Cardiac septum (tissue), 1 donor: ENCODE results near the gene USP6NL. TPM values are rescaled to one million over a fixed set of nuclear protein-coding genes. Genes with fewer than 3 reads are reported as not detected.

ENCODE experiments used
- DNase-seq: peaks from one replicate; pipeline ENCODE4 v3.0.0-alpha.2; 2020; ENCODE audit warnings: low spot score
- intact Hi-C: fragments of 100-400 bp; cut with DNase I; formaldehyde crosslinking; loops from one replicate; pipeline ENCODE4 v1.14.0; 2022
- total RNA-seq: library from RNA; stranded (reverse); fragmentation: NEBNext Ultra II Directional; extraction: Animal tissue kit (Norgen Biotek cat#: 25700); gene quantifications from one replicate; pipeline ENCODE4 v1.2.1, GENCODE V29; 2021
- donor health status: DM: no; HTN: no; CAD: no.

The USP6NL gene
- total RNA-seq, 1 donor from 2014 or later, result 10.5 TPM

GRCh38 chr10:11528286-11528685 is 83.2 kb downstream of the USP6NL start:
- intact Hi-C loops, result no loop called here

DNA sequence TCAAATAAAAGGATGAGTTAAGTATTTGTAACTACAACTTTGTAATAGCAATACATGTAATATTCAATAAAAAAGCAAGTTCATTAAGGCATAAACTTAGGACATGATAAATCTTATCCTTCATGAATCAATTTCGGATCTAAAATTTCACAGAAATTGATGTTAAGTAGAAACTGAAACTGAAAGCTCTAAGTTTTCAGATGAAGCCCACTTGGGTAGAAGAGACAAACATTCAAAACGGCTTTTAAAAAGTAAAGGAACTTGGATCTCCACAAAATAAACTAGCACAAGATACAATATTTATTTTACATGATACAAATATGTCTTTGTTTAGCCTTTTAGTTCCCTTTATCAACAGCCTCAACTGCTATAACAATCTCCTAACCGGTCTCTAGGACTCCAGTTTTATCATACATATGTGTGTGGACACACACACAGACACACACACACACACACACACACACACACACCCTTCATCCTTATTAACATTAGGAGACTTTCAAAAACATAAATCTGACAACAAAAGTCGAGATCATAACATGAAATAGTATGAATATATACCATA is 83.7 kb downstream of the USP6NL start:
- intact Hi-C loops, result no loop called here
- no peak for DNase-seq

More at GRCh38 chr10:11528286-11528685, 83.2 kb downstream of the USP6NL start:
- DNase-seq, result no peak

DNA sequence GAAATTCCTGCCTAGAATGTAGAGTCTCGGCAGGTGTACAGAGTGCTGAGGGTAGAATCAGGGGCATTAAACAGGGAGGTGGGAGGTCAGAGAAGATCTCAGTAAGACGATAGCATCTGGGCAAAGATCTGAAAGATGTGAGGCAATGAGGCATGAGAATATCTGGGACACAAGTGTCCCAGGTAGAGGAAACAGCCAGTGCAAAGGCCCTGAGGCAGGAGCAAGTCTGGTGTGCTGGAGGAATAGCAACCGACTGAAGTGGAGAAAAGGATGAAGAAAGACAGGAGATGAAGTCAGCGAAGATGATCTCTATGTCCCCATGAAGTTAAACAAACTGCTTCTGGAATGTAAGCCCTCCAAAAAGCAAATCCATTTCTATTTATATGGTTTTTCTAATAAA is 84.4 kb downstream of the USP6NL start:
- intact Hi-C loops, result no loop called here
- no peak for DNase-seq

DNA sequence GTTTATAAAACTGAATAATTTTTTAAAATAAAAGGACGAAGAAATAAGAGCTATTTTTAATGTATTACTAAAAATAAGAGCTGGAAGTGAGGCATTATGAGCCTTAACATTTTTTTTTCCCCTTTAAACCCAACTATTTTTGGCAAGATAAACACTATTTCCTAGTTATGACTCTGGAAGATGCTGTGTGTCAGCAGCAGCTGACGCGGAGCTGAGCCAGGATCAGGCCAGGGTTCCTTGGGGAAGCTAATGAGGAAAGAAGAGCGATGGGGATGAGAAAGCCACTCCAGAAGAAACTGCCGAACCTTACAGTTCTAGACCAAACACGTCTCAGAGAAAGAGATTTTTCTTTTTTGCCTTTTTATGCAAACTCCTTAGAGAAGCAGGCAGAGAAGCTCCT is 85.9 kb downstream of the USP6NL start:
- no peak for DNase-seq
- intact Hi-C loops, result no loop called here

DNA sequence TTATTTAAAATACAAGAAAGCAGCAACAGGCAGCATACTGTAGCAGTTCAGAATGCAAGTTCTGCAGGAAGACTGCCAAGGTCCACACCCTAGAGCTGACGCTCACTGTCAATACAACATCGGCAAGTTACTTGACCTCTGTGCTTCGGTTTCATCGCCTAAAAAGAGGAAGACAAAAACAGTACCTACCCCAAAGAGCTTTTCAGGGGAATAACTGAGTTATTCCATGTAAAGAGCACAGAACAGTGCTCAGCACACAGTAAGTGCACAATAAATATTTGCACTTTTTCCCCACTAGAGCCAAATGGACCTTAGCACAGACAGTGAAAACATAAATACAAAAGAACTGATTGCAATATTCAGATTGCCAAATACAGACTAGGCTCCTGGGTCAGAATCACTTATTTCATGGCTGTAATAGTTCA is 88.6 kb downstream of the USP6NL start:
- DNase-seq, result no peak
- intact Hi-C loops, result loop anchor here (5.0 kb wide), 1 partner anchor 89 kb away; the partner anchor contains the start of gene USP6NL

DNA sequence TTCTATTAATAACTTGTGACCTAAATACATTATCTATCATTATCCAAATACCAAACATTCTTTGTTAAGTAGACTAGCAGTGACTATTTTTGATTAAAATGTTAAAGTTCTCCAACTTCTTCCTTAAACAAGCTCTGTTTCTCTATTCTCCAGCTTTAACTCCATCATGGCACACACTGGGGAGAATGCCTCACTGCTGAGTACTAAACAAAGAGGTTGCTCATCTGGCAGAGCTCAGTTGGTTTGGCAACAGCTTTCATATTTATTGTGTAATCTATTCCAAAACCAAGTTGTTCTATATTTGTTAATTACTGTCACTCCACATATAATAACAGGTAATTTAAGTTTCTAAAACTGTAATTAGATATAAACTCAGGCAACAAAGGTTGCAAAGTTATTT is 89.6 kb downstream of the USP6NL start:
- intact Hi-C loops, result loop anchor here (5.0 kb wide), 1 partner anchor 90 kb away; the partner anchor contains the start of gene USP6NL

DNA sequence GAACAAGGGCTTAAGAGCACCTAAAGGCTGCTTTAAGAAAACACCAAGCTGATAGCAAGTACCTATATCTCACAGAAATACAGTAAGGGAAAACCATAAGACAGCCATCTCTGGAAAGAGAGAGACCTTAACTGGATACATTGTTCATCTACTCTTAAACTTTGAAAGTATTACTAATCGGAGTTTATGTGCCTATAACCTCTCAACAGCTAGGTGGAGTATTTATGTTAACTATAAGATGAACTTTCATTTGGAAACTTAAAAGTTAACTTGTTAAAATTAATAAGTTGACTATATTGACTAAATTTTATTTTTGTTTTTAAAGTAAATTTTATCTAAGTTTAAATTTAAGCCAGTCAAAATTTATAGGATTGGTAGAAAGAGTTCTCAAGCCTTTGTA is 90.6 kb downstream of the USP6NL start:
- intact Hi-C loops, result loop anchor here (5.0 kb wide), 1 partner anchor 91 kb away; the partner anchor contains the start of gene USP6NL
- DNase-seq, result no peak

More for the DNA sequence above, 89.6 kb downstream of the USP6NL start:
- DNase-seq, result no peak

GRCh38 chr10:11517150-11517549 is 94.3 kb downstream of the USP6NL start:
- intact Hi-C loops, result loop anchor here (5.0 kb wide), 1 partner anchor 225 kb away; the partner anchor contains the start of gene ECHDC3
- no peak for DNase-seq

- intact Hi-C loops, result loop anchor here (5.0 kb wide), 1 partner anchor 226 kb away; the partner anchor contains the start of gene ECHDC3
- DNase-seq, result no peak
Measured at GRCh38 chr10:11516431-11516746, 95.1 kb downstream of the USP6NL start.

DNA sequence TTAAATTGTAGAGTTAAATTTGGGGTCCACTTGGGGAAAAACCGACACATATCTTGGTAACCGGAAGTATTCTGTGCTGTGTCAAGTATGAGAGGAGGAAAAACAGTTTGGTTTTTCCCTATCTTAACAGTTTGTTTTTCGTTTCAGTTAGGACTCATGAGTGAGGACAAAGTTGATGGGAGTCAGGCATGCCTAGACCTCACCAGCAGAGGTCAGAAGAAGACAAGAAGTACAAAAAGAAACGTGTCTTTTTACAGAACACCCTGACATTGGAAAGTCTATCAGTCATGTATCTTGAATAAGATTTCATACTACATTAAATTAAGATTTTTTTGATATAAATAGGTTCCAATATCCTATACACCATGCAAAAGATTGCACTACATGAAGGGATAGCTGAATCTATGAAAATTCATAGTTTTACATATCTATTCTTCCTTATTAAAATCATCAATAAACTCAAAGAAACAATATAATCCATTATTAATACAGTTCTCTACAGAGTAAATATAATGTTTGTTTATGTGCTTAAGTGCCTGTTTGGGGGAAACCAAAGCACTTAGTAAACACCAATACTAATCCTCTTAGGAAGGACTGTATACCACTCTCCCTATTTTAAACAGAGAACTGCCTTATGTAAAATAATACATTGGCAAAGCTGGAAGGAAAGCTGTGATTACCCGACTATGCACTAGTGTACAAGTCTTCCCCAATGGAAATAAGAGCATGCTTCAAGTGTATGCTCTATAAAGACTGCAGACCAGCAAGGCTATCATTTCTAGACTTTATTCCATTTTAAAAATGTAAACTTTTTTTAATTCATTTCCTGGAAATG is 95.6 kb downstream of the USP6NL start:
- DNase-seq, result no peak
- intact Hi-C loops, result loop anchor here (1.0 to 5.0 kb wide), 2 partner anchors 209 to 226 kb away; partner anchors contain the start of gene ECHDC3

DNA sequence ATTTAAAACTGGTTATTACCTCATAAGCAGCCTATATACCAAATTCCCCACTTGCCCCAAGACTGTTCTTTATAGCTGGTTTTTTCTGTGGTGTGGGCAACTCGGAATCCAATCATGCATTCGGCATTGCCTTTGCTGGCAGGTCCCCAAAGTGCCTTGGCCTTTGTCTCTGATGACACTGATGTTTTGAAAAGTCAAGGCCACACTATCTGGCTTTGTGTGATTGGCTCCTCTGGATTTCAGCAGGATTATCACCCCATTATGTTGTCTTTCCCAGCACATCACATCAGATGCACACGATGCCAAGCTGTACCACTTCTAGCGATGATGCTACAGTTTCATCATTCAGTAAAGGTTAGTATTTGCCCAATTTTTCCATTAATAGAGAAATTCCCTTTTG is 97.7 kb downstream of the USP6NL start:
- DNase-seq, result no peak
- intact Hi-C loops, result no loop called here

- DNase-seq, result no peak
- intact Hi-C loops, result no loop called here
Measured at GRCh38 chr10:11512596-11512995, 98.9 kb downstream of the USP6NL start.

DNA sequence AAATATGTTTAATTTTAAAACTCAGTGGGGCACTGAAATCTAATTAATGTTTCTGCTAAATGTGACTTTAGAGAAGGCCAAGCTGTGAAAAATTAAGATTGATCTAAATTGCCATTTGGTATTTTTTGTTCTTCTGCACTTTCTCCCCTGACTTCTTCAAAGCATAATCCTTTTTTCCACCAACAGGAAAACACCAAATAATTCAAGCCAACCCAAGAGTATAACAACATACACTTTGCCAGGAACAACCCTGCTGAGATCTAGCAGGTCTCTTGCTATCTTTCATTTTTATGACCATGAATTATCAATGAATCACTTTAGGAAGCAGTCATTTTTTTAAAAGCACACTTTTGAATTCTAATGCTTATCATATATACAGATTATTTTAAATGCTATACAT is 100.1 kb downstream of the USP6NL start:
- DNase-seq, result no peak
- intact Hi-C loops, result no loop called here

GRCh38 chr10:11510736-11511135 is 100.7 kb downstream of the USP6NL start:
- no peak for DNase-seq
- intact Hi-C loops, result no loop called here

DNA sequence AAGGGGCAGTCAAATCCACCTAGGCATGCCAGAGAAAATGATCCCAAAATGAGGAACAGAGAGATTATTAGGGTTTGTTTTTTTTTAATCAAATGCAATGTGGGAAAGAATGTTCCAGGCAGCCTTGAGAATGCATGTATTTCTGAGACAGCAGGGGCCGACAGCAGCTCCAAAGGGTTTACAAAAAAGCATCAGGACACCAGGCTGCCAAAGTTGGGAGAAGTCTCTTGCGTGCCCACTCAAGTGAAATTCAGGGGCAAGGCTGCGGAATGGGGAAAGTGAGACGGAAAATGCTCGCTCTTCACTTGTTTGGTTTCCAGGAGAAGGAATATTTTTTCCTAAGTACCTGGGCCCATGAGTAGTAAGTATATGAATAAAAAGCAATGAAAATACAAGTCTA is 101.2 kb downstream of the USP6NL start:
- intact Hi-C loops, result no loop called here
- no peak for DNase-seq

- intact Hi-C loops, result no loop called here
- DNase-seq, result no peak
Measured at GRCh38 chr10:11509036-11509435, 102.4 kb downstream of the USP6NL start.

DNA sequence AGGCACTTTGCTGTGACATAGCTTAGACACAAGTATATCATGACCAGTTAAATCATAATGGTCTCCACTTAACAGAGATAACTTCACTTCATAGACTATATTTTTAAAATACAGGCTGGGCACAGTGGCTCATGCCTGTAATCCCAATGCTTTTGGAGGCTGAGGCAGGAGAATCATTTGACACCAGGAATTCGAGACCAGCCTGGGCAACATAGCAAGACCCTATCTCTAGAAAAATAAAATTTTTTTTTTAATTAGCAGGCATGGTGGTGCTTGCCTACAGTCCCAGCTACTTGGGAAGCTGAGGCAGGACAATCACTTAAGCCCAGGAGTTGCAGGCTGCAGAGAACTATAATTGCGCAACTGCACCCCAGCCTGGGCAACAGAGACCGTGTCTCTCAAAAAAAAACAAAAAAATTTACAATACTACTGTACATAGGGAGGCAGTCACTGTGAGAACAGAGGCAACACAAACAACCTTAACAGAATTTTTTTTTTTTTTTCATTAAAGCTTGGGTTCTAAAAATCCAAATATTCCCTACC is 105.1 kb downstream of the USP6NL start:
- intact Hi-C loops, result no loop called here
- no peak for DNase-seq

DNA sequence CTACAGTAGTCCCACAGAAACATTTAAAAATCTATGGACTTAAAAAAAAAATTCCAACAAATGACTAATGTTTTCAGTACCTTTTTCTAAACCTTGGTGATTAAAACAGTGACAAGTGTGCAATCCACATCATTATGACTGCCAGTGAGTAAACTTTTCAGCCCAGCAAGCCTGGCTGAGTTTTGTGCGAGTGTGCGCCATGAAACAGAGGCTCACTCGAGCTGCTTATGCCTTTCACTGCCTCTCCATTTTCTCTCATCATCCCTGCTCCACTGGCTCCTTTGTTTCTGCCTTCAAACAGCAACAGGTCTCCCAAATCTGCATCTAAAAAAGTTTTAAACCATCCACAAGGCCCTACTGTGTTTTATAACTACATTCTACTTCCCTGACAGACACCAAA is 105.8 kb downstream of the USP6NL start:
- no peak for DNase-seq
- intact Hi-C loops, result no loop called here

- no peak for DNase-seq
- intact Hi-C loops, result no loop called here
Measured at GRCh38 chr10:11504566-11505285, 106.7 kb downstream of the USP6NL start.

DNA sequence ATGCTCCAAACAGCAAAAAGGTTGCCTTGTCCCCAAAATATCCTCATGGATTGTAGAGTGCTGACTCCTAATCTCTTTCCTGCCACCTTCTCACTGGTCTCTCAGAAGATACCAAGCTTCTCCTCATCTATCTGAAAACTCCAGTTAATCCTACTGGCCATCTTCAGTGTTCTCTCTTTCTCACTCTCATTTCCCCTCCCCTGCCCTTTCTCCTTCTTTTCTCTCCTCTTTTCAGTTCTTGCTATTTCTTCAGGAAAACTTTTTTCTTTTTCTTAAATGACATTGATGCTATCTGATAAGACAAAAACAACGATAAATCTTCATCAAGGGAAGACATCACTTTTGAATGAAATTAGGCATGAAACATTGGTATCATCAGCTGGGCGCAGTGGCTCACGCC is 109.8 kb downstream of the USP6NL start:
- DNase-seq, result no peak
- intact Hi-C loops, result no loop called here
